Activated T-helper 17 cell treated with anti-CD3 and anti-CD28 coated beads, Interleukin-2, amount 50 U/mL, for 72 hours (primary cell): ENCODE measurements around the gene VPS45. TPM values are rescaled to one million over a fixed set of nuclear protein-coding genes. Genes with fewer than 3 reads are reported as not detected.

ENCODE experiments used
- ATAC-seq: fragments of 150-1000 bp; cut with Tn5 transposase; replicated peaks from 2 replicates; pipeline ENCODE4 v1.10.0; 2021; ENCODE audit warnings: mild to moderate bottlenecking, moderate library complexity
- H3K27ac Mint-ChIP-seq: one replicate; pipeline ENCODE4 v1.8.0; 2022; ENCODE audit warnings: mixed read lengths
- H3K27me3 Mint-ChIP-seq: one replicate; pipeline ENCODE4 v1.8.0; 2022; ENCODE audit warnings: mixed read lengths
- H3K36me3 Mint-ChIP-seq: one replicate; pipeline ENCODE4 v1.8.0; 2022; ENCODE audit warnings: low read depth, mild to moderate bottlenecking, mixed read lengths
- H3K4me1 Mint-ChIP-seq: one replicate; pipeline ENCODE4 v1.8.0; 2022; ENCODE audit warnings: mixed read lengths
- H3K4me3 Mint-ChIP-seq: one replicate; pipeline ENCODE4 v1.8.0; 2022; ENCODE audit warnings: mild to moderate bottlenecking, mixed read lengths
- H3K9me3 Mint-ChIP-seq: one replicate; pipeline ENCODE4 v1.8.0; 2022; ENCODE audit warnings: mixed read lengths
- total RNA-seq, 2 donors: library from RNA; stranded (reverse); gene quantifications; one replicate each; pipeline ENCODE4 v1.2.3, GENCODE V29; 2022

VPS45 gene
- total RNA-seq, 2 donors from 2014 or later: 24.7 to 26.9 TPM

GRCh38 chr1:150192012-150192411 lies 124.4 kb downstream of the VPS45 start:
- H3K4me3 Mint-ChIP-seq: no peak overlapping the region
- peaks cover 6% of the 10 kb centered on the region for H3K4me1 Mint-ChIP-seq
- ATAC-seq: no peak
- H3K9me3 Mint-ChIP-seq: no peaks in the 10 kb centered on the region
- no peak overlapping the region for H3K27ac Mint-ChIP-seq
- H3K36me3 Mint-ChIP-seq: no peaks in the 10 kb centered on the region
- H3K27me3 Mint-ChIP-seq: no peaks in the 10 kb centered on the region

- no peaks in the 10 kb centered on the region for H3K4me1 Mint-ChIP-seq
- H3K27me3 Mint-ChIP-seq: no peaks in the 10 kb centered on the region
- H3K4me3 Mint-ChIP-seq: no peak overlapping the region
- H3K36me3 Mint-ChIP-seq: no peaks in the 10 kb centered on the region
- no peak for ATAC-seq
- H3K27ac Mint-ChIP-seq: no peak overlapping the region
- H3K9me3 Mint-ChIP-seq: no peaks in the 10 kb centered on the region
These were observed 126.9 kb downstream of the VPS45 start for GRCh38 chr1:150194381-150195031.

Other genes with a start within 250 kb of the VPS45 start
- gene BOLA1, start 168.2 kb upstream of the VPS45 start, total RNA-seq: 10 to 100 TPM; 23.1 to 26.7 TPM
- 1 to 10 TPM; 5.8 to 7.5 TPM for gene SV2A, start 149.9 kb upstream of the VPS45 start, total RNA-seq
- gene SF3B4, start 140.0 kb upstream of the VPS45 start, total RNA-seq: 10 to 100 TPM; 45.8 to 90.6 TPM
- 1 to 10 TPM; 3.0 to 7.9 TPM for gene MTMR11, start 130.9 kb upstream of the VPS45 start, total RNA-seq
- gene OTUD7B, start 57.0 kb upstream of the VPS45 start, total RNA-seq: 10 to 100 TPM; 21.4 to 48.7 TPM
- 10 to 100 TPM; 33.1 to 43.0 TPM for gene PLEKHO1, start 82.1 kb downstream of the VPS45 start, total RNA-seq
- 100 to 1,000 TPM; 162 to 166 TPM for gene ANP32E, start 168.3 kb downstream of the VPS45 start, total RNA-seq
- gene CA14, start 190.0 kb downstream of the VPS45 start, total RNA-seq: not detected
- 100 to 1,000 TPM in 1 of 2 donors, 10 to 100 TPM in 1; 96.3 to 149 TPM for gene APH1A, start 201.2 kb downstream of the VPS45 start, total RNA-seq
- 1 to 10 TPM; 1.4 to 3.6 TPM for gene C1orf54, start 205.0 kb downstream of the VPS45 start, total RNA-seq
- gene CIART, start 214.8 kb downstream of the VPS45 start, total RNA-seq: 10 to 100 TPM in 1 of 2 donors, 1 to 10 TPM in 1; 3.7 to 12.4 TPM
- 10 to 100 TPM; 66.1 to 82.9 TPM for gene MRPS21, start 226.1 kb downstream of the VPS45 start, total RNA-seq